ENCODE data around the gene NMUR1. TPM values are rescaled to one million over a fixed set of nuclear protein-coding genes. Genes with fewer than 3 reads are reported as not detected.

NMUR1 gene
- polyA plus RNA-seq, 1 of the 3 experiments (the other 2 are of a cell fraction): not detected

DNA sequence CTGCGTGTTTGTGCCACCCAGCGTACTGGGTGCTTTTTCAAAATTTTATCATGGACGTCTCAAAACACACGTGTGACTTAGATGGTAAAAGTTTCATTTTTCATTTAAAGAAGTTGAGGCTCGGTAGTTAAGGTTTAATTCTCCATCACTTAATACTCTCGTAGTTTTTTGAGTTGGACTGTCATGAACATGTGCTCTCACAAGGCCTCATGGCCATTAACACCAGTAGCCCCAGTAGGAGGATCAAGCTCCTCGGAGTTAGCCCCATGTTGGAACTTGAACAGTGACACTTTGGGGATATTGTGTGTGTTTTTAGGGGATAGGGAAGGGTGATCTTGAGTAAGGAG is 15.3 kb downstream of the NMUR1 start:
- peaks cover 0 to 5% of the 10 kb centered on the region in 2 experiments; a peak in 2 of 4 replicates for H3K4me1 ChIP-seq (ENCODE audit: control insufficient read depth in 1 of 2, insufficient read depth in 2 of 2, low read depth in 1 of 2, low read length in 1 of 2)
- WGBS (ENCODE audit: low lambda C conversion rate): 36% methylated on average over 7 of the region's 7 CpGs
- peak overlapping the region; percentile 86; the same call in 1 of the 2 replicates for H3K9ac ChIP-seq
- H3K36me3 ChIP-seq (replicated peaks in 1 of 2; ENCODE audit: control insufficient read depth in 1 of 2, insufficient read depth in 2 of 2, low read length in 1 of 2): no peaks in the 10 kb centered on the region
- POLR2A ChIA-PET: no interaction called here
- CTCF ChIA-PET: interaction anchor here (0.8 to 1.9 kb wide), 3 partner anchors 32 to 160 kb away, joined by 3 to 5 read pairs (median 3); no protein-coding TSS in a partner anchor
- H3F3A ChIP-seq (replicated peaks; ENCODE audit: insufficient read depth): peaks cover 14% of the 10 kb centered on the region
- no peak overlapping the region; a peak in 1 of 4 replicates for H3K27ac ChIP-seq (ENCODE audit: low read depth in 2 of 2, low read length in 1 of 2)
- H3K4me3 ChIP-seq (ENCODE audit: low read depth in 2 of 2, low read length in 1 of 2): peak overlapping the region; percentile 86 to 89
- DNase-seq: no peak
- no peaks in the 10 kb centered on the region for H3K9me2 ChIP-seq
- no peaks in the 10 kb centered on the region for H3K79me2 ChIP-seq (ENCODE audit: insufficient read depth)
- H3K4me2 ChIP-seq: peak overlapping the region; percentile 96
- H3K27me3 ChIP-seq (ENCODE audit: insufficient read depth): no peaks in the 10 kb centered on the region
- TF ChIP-seq, protein P1, sequence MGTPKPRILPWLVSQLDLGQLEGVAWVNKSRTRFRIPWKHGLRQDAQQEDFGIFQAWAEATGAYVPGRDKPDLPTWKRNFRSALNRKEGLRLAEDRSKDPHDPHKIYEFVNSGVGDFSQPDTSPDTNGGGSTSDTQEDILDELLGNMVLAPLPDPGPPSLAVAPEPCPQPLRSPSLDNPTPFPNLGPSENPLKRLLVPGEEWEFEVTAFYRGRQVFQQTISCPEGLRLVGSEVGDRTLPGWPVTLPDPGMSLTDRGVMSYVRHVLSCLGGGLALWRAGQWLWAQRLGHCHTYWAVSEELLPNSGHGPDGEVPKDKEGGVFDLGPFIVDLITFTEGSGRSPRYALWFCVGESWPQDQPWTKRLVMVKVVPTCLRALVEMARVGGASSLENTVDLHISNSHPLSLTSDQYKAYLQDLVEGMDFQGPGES (IDR thresholded peaks at IDR 0.05; ENCODE audit: low read depth, low read length): no peak
- TF ChIP-seq, protein P2, sequence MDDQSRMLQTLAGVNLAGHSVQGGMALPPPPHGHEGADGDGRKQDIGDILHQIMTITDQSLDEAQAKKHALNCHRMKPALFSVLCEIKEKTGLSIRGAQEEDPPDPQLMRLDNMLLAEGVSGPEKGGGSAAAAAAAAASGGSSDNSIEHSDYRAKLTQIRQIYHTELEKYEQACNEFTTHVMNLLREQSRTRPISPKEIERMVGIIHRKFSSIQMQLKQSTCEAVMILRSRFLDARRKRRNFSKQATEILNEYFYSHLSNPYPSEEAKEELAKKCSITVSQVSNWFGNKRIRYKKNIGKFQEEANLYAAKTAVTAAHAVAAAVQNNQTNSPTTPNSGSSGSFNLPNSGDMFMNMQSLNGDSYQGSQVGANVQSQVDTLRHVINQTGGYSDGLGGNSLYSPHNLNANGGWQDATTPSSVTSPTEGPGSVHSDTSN (IDR thresholded peaks at IDR 0.05): no peak
- no peak for TF ChIP-seq YY1 (IDR thresholded peaks at IDR 0.05; ENCODE audit: low read depth)
- H2AFZ ChIP-seq (ENCODE audit: low read depth): peak overlapping the region; percentile 99
- H4K20me1 ChIP-seq (ENCODE audit: insufficient read depth): no peaks in the 10 kb centered on the region
- H3K9me3 ChIP-seq: no peaks in the 10 kb centered on the region

DNA sequence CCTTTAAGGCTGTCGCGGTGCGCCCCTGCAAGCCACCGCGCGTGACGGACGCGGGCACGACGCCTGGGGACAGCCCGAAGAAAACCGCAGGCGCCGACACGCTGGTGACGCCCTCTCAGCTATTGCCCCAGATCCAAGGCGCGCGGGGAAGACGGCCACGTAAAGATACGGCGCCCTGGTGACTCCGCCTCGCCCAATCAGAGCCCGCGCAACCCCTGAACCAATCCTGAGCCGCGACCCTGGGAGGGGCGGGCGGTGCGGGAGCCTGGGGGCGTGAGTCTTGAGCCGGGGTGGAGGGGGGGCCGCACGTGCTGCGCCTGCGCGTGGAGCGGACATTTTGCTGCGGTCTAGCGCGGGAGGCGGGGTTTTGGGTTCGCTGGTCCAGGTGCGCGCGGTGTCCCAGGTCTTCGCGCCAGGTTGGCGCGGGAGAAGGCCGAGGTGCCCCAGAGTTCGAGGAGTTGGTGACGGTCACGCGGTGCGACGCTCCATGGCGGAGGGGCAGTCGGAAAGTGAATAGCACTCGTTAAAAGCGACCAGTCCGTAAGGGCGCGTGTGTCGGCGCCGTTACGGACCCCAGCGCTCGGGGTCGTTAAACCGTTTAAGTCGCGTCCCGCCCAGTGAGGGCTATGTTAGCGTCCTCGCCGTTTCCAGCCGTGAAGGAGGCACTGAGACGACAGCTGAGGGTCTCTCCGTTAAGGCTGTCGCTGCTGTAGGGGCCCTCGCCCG is 15.9 kb downstream of the NMUR1 start:
- peaks cover 14% of the 10 kb centered on the region for H3F3A ChIP-seq (replicated peaks; ENCODE audit: insufficient read depth)
- H3K4me3 ChIP-seq (ENCODE audit: low read depth in 2 of 2, low read length in 1 of 2): peak overlapping the region; percentile 86 to 89
- H3K4me1 ChIP-seq (ENCODE audit: control insufficient read depth in 1 of 2, insufficient read depth in 2 of 2, low read depth in 1 of 2, low read length in 1 of 2): peaks cover 0 to 5% of the 10 kb centered on the region in 2 experiments; a peak in 2 of 4 replicates
- no peaks in the 10 kb centered on the region for H3K9me3 ChIP-seq
- H2AFZ ChIP-seq (ENCODE audit: low read depth): peak overlapping the region; percentile 99
- DNase-seq: peak; percentile 100
- ChIA-PET CTCF (interaction anchor here (1.0 to 1.9 kb wide), 3 partner anchors 16 to 161 kb away, joined by 3 to 5 read pairs (median 3); partner anchors contain the start of gene NMUR1), POLR2A (interaction anchor here (0.6 to 1.0 kb wide), 2 partner anchors 50 to 265 kb away, joined by 3 to 9 read pairs; partner anchors contain the start of gene NCL)
- no peaks in the 10 kb centered on the region for H3K27me3 ChIP-seq (ENCODE audit: insufficient read depth)
- H4K20me1 ChIP-seq (ENCODE audit: insufficient read depth): no peaks in the 10 kb centered on the region
- peak overlapping the region; percentile 96 for H3K4me2 ChIP-seq
- H3K36me3 ChIP-seq (replicated peaks in 1 of 2; ENCODE audit: control insufficient read depth in 1 of 2, insufficient read depth in 2 of 2, low read length in 1 of 2): no peaks in the 10 kb centered on the region
- 9% methylated on average over 27 of the region's 87 CpGs for WGBS (ENCODE audit: low lambda C conversion rate)
- H3K9ac ChIP-seq: peak overlapping the region; percentile 86
- H3K27ac ChIP-seq (ENCODE audit: low read depth in 2 of 2, low read length in 1 of 2): peak overlapping the region; percentile 58 to 86
- no peaks in the 10 kb centered on the region for H3K79me2 ChIP-seq (ENCODE audit: insufficient read depth)
- no peaks in the 10 kb centered on the region for H3K9me2 ChIP-seq
- peak; percentile 78; the same call in 1 of the 2 replicates for TF ChIP-seq YY1 (IDR thresholded peaks at IDR 0.05; ENCODE audit: low read depth)
- TF ChIP-seq POLR2AphosphoS5 (IDR thresholded peaks at IDR 0.05; ENCODE audit: low read depth, low read length): peak; percentile 91
- peak; percentile 93 for TF ChIP-seq MXI1 (IDR thresholded peaks at IDR 0.05; ENCODE audit: low read depth, low read length)
- TF ChIP-seq GATA2 (CRISPR knock-in tag; IDR thresholded peaks at IDR 0.05): no peak
- no peak for TF ChIP-seq FOSL2 (IDR thresholded peaks at IDR 0.05; ENCODE audit: borderline replicate concordance, low read depth)
- TF ChIP-seq ELF1 (IDR thresholded peaks at IDR 0.05): no peak
- TF ChIP-seq, protein P1 (IDR thresholded peaks at IDR 0.05; ENCODE audit: low read depth, low read length): peak; percentile 16; the same call in 1 of the 2 replicates
- no peak for TF ChIP-seq SMC3 (IDR thresholded peaks at IDR 0.05; ENCODE audit: low read depth, low read length)
- TF ChIP-seq FOXM1 (IDR thresholded peaks at IDR 0.05; ENCODE audit: low read depth): no peak
- TF ChIP-seq, protein P3, sequence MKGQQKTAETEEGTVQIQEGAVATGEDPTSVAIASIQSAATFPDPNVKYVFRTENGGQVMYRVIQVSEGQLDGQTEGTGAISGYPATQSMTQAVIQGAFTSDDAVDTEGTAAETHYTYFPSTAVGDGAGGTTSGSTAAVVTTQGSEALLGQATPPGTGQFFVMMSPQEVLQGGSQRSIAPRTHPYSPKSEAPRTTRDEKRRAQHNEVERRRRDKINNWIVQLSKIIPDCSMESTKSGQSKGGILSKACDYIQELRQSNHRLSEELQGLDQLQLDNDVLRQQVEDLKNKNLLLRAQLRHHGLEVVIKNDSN (IDR thresholded peaks at IDR 0.05; ENCODE audit: borderline replicate concordance, low read depth): peak; percentile 82
- TF ChIP-seq SIN3A (IDR thresholded peaks at IDR 0.05; ENCODE audit: borderline replicate concordance, low read depth, low read length): peak; percentile 72
- TF ChIP-seq, protein P4, sequence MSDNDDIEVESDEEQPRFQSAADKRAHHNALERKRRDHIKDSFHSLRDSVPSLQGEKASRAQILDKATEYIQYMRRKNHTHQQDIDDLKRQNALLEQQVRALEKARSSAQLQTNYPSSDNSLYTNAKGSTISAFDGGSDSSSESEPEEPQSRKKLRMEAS (IDR thresholded peaks at IDR 0.05; ENCODE audit: low read depth): peak; percentile 93
- TF ChIP-seq, protein P5, sequence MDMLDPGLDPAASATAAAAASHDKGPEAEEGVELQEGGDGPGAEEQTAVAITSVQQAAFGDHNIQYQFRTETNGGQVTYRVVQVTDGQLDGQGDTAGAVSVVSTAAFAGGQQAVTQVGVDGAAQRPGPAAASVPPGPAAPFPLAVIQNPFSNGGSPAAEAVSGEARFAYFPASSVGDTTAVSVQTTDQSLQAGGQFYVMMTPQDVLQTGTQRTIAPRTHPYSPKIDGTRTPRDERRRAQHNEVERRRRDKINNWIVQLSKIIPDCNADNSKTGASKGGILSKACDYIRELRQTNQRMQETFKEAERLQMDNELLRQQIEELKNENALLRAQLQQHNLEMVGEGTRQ (IDR thresholded peaks at IDR 0.05; ENCODE audit: borderline replicate concordance, low read depth, low read length): 0 out of 2 replicates have a peak, but pooled peaks have one; percentile 4
- no peak for TF ChIP-seq CHD2 (IDR thresholded peaks at IDR 0.05; ENCODE audit: low read length, partially characterized antibody)
- TF ChIP-seq RXRA (IDR thresholded peaks at IDR 0.05; ENCODE audit: borderline replicate concordance, low read depth): no peak
- TF ChIP-seq NRF1 (IDR thresholded peaks at IDR 0.05; ENCODE audit: low read depth, low read length): peak; percentile 84
- no peak; the same call in 1 of the 2 replicates for TF ChIP-seq FOXJ3 (CRISPR knock-in tag; IDR thresholded peaks at IDR 0.05)
- no peak for TF ChIP-seq EZH2phosphoT487 (IDR thresholded peaks at IDR 0.05; ENCODE audit: borderline replicate concordance, low read depth)
- no peak for TF ChIP-seq EP300 (IDR thresholded peaks at IDR 0.05; ENCODE audit: borderline replicate concordance in 1 of 2, low read depth in 1 of 2, low read length in 1 of 2)
- no peak for TF ChIP-seq GABPA (IDR thresholded peaks at IDR 0.05; ENCODE audit: low read depth)

All from SK-N-SH (cell line).